GM20000 (cell line): ENCODE data around the gene CFAP221.

Experiments used
- DNase-seq: peaks from one replicate; pipeline ENCODE4 v3.0.0; 2012; ENCODE audit warnings: low spot score
- TF ChIP-seq, protein P1 (sequence below): IDR thresholded peaks from 2 replicates; pipeline ENCODE4 v1.5.1; 2012; ENCODE audit warnings: mild to moderate bottlenecking, control low read depth; ENCODE audit errors: extremely low read depth, missing control alignments

CFAP221 gene

DNA sequence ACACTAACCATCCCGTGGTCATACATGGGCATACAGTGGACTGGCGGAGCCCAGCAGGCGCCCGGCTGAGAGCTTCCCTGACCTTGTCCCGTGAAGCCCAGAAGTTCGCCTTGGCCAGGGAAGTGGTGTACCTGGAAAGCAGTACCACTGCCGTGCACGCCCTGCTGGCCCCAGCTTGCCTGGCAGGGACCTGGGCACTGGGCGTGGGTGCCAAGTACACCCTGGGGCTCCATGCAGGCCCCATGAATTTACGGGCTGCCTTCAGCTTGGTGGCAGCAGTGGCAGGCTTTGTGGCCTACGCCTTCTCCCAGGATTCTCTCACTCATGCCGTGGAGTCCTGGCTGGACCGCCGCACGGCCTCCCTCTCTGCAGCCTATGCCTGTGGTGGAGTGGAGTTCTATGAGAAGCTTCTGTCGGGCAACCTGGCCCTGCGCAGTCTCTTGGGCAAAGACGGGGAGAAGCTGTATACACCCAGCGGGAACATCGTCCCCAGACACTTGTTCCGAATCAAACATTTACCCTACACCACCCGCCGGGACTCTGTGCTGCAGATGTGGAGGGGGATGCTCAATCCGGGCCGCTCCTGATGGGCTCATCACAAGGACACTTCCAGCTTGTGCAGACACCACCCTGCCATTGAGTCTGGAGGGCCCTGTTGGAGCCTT lies 137.1 kb downstream of the CFAP221 start:
- TF ChIP-seq, protein P1, sequence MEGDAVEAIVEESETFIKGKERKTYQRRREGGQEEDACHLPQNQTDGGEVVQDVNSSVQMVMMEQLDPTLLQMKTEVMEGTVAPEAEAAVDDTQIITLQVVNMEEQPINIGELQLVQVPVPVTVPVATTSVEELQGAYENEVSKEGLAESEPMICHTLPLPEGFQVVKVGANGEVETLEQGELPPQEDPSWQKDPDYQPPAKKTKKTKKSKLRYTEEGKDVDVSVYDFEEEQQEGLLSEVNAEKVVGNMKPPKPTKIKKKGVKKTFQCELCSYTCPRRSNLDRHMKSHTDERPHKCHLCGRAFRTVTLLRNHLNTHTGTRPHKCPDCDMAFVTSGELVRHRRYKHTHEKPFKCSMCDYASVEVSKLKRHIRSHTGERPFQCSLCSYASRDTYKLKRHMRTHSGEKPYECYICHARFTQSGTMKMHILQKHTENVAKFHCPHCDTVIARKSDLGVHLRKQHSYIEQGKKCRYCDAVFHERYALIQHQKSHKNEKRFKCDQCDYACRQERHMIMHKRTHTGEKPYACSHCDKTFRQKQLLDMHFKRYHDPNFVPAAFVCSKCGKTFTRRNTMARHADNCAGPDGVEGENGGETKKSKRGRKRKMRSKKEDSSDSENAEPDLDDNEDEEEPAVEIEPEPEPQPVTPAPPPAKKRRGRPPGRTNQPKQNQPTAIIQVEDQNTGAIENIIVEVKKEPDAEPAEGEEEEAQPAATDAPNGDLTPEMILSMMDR, result no peak

GRCh38 chr2:119681868-119682220 lies 137.6 kb downstream of the CFAP221 start:
- TF ChIP-seq, protein P1, result no peak
- DNase-seq, result no peak

More for the DNA sequence above, 137.1 kb downstream of the CFAP221 start:
- DNase-seq, result no peak

- TF ChIP-seq, protein P1, result no peak
Observed at GRCh38 chr2:119682578-119682977, 138.3 kb downstream of the CFAP221 start.

DNA sequence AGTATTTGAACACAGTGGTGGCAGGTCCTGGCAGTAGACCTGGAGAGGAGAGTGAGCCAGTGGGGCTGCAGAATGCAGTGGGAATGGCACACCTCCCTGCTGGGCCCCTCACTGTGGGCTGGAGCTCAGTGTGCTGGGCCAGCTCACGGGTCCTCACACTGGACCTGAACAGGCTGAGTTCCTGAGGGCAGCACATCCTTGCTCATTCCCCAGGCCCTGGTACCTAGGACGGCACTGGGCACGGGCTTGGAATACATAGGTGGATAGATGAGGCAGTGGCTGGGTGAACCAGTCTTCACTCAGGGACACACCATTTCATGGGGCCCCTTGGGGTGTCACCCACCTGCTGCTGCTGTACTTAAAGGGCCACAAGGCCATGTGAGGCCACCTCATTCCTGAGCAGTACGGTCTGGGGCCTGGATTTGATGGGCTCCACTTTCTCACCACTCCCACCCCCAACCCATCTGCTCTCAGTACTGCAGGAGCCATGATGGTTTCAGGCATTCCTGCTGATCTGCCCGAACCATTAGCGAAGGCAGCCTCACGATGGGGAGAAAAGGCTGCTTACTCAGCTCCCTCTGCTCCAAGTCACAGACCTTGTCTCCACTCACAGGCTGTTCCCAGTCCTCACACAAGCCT lies 138.9 kb downstream of the CFAP221 start:
- TF ChIP-seq, protein P1, result no peak
- no peak for DNase-seq

More at GRCh38 chr2:119682578-119682977, 138.3 kb downstream of the CFAP221 start:
- no peak for DNase-seq

GRCh38 chr2:119683713-119684443 lies 139.6 kb downstream of the CFAP221 start:
- no peak for DNase-seq
- TF ChIP-seq, protein P1, result no peak

- TF ChIP-seq, protein P1, result no peak
Observed at GRCh38 chr2:119684518-119684917, 140.3 kb downstream of the CFAP221 start.

DNA sequence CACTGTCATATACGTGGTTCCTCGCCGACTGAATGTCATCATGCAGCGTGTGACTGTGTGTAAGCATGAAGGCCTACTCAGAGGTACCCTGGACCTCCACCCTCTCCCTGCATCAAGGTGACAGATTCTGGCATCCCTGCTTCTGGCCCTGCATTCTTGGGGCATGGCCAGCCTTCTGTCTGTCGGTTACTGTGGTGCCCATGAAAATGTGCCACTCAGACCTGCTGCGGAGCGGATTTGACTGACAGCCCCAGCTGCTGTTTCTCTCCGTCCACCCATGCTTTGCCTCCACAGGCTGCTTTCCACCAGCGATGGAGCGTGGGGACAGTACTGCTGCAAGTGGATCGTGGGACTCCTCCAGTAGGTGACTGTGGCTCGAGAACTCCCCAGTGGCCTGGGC lies 144.4 kb downstream of the CFAP221 start:
- no peak for DNase-seq
- TF ChIP-seq, protein P1, result no peak

More at GRCh38 chr2:119684518-119684917, 140.3 kb downstream of the CFAP221 start:
- no peak for DNase-seq
